ENCODE measurements around the gene PDE1C.

The PDE1C gene

GRCh38 chr7:31758755-31759154 is 311.5 kb downstream of the PDE1C start:
- DNase-seq, result no peak

GRCh38 chr7:31751726-31752125 is 318.5 kb downstream of the PDE1C start:
- DNase-seq, result no peak

- no peak for DNase-seq
These were observed 322.1 kb downstream of the PDE1C start for GRCh38 chr7:31748084-31748483.

- no peak for DNase-seq
These were observed 322.7 kb downstream of the PDE1C start for GRCh38 chr7:31747553-31747952.

- DNase-seq, result peak in 1 of 2 experiments; percentile 3
These were observed 325.8 kb downstream of the PDE1C start for GRCh38 chr7:31744294-31744874.

GRCh38 chr7:31741852-31742251 is 328.4 kb downstream of the PDE1C start:
- no peak for DNase-seq

GRCh38 chr7:31735991-31736982 is 333.9 kb downstream of the PDE1C start:
- no peak for DNase-seq

GRCh38 chr7:31734456-31734855 is 335.8 kb downstream of the PDE1C start:
- DNase-seq, result no peak

- DNase-seq, result no peak
These were observed 340.9 kb downstream of the PDE1C start for GRCh38 chr7:31729195-31729804.

- no peak for DNase-seq
These were observed 345.5 kb downstream of the PDE1C start for GRCh38 chr7:31724696-31725095.

GRCh38 chr7:31720366-31720765 is 349.8 kb downstream of the PDE1C start:
- DNase-seq, result no peak

GRCh38 chr7:31716355-31716754 is 353.9 kb downstream of the PDE1C start:
- no peak for DNase-seq

- no peak for DNase-seq
These were observed 360.0 kb downstream of the PDE1C start for GRCh38 chr7:31710171-31710570.

- no peak for DNase-seq
These were observed 363.1 kb downstream of the PDE1C start for GRCh38 chr7:31707089-31707488.

GRCh38 chr7:31705377-31705776 is 364.8 kb downstream of the PDE1C start:
- no peak for DNase-seq

GRCh38 chr7:31702354-31702753 is 367.9 kb downstream of the PDE1C start:
- no peak for DNase-seq
